Astrocyte of the cerebellum (primary cell): Measurements from ENCODE around the gene NFIA.

Experiments used
- DNase-seq: peaks from one replicate; pipeline ENCODE4 v3.0.0-alpha.2; 2011; ENCODE audit warnings: low read depth
- H3K4me3 ChIP-seq: 2 replicates; pipeline ENCODE4 v1.5.1; 2011; ENCODE audit warnings: mild to moderate bottlenecking, low read depth, low read length, moderate library complexity
- CTCF ChIP-seq: IDR thresholded peaks from 2 replicates; pipeline ENCODE4 v1.5.1; 2012; ENCODE audit warnings: low read length, low read depth, moderate library complexity, mild to moderate bottlenecking; ENCODE audit errors: missing control alignments
- in situ Hi-C: cut with HindIII; loops from 2 replicates; pipeline ENCODE4 v1.10.0; 2017; ENCODE audit warnings: low sequenced_read_pairs

The NFIA gene

GRCh38 chr1:61380561-61380960, 298.2 kb downstream of the NFIA start:
- no peak overlapping the region for H3K4me3 ChIP-seq
- no peak for DNase-seq
- no peak for TF ChIP-seq CTCF
- in situ Hi-C loops: no loop called here

- no peak overlapping the region for H3K4me3 ChIP-seq
- in situ Hi-C loops: no loop called here
- DNase-seq: no peak
- no peak for TF ChIP-seq CTCF
Observed at GRCh38 chr1:61386323-61386722, 304.0 kb downstream of the NFIA start.

- TF ChIP-seq CTCF: no peak
- no peak for DNase-seq
- no peak overlapping the region for H3K4me3 ChIP-seq
- in situ Hi-C loops: no loop called here
Observed at GRCh38 chr1:61386770-61387169, 304.4 kb downstream of the NFIA start.

GRCh38 chr1:61387829-61388228, 305.5 kb downstream of the NFIA start:
- TF ChIP-seq CTCF: no peak
- no peak overlapping the region for H3K4me3 ChIP-seq
- no peak for DNase-seq
- in situ Hi-C loops: no loop called here

- in situ Hi-C loops: no loop called here
- DNase-seq: peak; percentile 54
- no peak for TF ChIP-seq CTCF
Observed at GRCh38 chr1:61388566-61388965, 306.2 kb downstream of the NFIA start.

GRCh38 chr1:61389194-61389925, 307.0 kb downstream of the NFIA start:
- in situ Hi-C loops: no loop called here

More at GRCh38 chr1:61388566-61388965, 306.2 kb downstream of the NFIA start:
- no peak overlapping the region for H3K4me3 ChIP-seq

More at GRCh38 chr1:61389194-61389925, 307.0 kb downstream of the NFIA start:
- no peak overlapping the region for H3K4me3 ChIP-seq
- no peak for DNase-seq
- no peak for TF ChIP-seq CTCF
